Brain pericyte (primary cell): ENCODE measurements around the gene TMEM31.
"Not testable (repeated sequence)": the region's sequence is repeated elsewhere in the genome, so short reads cannot be mapped to it uniquely, and the experiment has no call there.

Experiments used
- DNase-seq: peaks from one replicate; pipeline ENCODE4 v3.0.0-alpha.2; 2012; ENCODE audit warnings: low read depth, low spot score

The TMEM31 gene

DNA sequence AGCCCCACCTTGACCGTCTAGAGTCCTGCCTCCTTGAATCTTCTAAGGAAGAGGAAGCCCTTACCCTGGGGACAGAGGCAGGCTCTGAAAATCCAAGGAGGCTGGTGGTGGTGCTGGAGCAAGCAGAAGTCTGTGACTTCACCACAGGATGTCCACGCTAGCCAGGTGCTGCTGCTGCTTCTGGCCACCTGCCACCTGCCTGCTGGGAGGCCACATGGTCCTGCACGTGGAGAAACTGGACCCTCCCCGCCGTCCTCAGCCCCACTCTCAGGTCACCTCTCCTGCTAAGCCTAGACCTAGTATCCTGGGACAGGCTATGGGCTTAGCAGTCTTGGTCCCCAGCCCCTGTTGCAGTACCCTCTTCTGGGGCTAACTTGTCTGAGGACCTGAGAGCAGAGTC, 15.8 kb downstream of the TMEM31 start:
- no peak for DNase-seq

DNA sequence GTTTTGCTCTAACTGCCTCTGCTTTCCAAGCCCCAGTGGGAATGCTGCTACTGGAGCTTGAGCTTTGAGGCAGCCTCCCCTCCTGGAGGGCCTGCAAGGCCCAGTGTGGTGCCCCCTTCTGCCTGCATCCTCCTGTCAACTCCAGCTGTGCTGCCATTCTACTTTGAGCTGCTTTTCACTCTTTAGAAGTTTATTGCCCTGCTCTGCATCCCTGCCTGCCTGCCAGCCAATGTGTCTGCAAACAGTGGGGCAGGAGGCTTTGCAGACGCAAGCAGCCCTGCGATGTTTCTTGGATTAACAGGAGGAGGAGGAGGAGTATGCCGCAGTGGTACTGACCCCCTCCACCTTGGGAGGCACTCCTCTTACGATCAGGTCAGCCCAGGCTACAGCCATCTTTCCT, 16.4 kb downstream of the TMEM31 start:
- no peak for DNase-seq

DNA sequence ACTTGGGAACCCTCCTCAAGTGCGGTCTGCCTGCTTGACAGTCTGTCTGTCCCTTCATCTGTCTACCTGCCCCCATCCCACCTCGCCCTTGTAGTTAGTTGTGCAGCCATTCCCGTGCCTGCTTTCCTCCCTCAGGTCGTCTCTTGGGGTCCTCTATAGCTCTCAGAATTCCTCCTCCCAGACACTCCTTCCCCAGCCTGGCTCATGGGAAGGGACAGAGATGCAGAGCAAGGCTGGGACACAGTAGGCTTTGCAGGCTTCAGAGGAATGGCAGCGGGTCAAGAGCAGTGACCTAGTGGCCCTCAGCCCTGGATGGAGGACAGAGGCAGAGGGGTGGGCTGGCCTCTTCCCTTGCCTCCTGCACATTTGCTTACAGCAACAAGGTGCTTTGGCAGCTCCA, 18.3 kb downstream of the TMEM31 start:
- DNase-seq: no peak

DNA sequence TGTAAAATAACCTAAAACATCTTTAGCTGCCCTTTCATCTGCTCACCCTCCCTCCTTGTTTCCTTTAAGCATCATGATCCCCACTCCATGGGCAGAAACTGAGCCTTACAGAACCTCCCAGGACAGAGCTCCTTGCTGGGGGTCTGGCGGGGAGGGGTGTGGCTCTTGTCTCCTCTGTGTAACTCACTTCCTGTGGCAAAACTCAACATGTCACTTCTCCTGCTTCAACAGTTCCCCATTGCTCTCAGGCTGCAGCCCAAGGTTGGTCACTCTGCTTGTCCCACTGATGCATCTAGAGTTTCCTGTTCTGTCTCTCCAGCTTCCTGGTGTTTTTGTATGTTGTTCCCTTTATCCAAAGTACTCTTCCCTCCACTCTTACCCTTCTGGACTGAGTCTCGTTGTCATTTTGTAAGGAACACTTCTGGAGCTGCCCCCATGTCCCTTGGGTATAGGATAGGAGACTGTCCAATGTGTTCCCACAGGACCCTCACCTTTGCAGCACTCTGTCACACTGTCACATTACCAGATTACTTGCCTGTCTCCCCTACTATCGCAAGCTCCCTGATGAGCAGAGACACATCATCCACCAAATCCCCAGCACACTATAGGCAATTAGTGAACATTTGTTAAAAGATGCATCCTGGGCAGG, 19.6 kb downstream of the TMEM31 start:
- no peak for DNase-seq

DNA sequence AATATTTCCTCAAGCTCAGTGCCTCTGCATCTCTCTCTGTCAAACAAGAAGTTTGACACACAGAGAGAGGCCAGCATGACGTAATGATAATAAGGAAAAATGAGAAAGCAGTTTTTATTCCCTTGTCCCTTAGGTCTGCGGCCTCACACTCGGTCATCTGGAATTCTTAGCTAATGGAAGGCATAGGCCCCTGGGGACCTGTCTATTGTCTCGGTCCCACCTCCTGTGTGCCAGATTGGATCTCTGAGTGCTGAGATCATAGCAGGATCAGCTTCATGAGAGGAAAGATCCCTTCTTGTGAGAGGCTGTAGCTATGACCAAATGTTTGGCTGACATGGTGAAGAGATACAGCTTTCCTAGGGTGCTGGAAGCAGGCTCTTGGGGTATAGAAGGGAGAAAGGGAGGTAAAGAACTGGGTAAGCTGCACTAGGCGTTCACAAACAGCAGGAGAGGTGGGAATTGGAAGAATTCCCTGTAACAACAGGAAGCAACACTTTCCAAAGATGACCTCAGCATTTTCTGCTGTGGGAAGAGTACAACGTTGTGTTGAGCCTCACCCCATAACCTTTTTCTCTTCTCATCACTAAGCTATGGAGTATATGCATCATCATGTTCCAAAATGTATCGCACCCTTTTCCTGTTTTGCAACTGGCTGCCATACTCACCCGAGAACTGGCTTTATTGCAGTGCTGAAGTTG, 20.2 kb downstream of the TMEM31 start:
- no peak for DNase-seq

DNA sequence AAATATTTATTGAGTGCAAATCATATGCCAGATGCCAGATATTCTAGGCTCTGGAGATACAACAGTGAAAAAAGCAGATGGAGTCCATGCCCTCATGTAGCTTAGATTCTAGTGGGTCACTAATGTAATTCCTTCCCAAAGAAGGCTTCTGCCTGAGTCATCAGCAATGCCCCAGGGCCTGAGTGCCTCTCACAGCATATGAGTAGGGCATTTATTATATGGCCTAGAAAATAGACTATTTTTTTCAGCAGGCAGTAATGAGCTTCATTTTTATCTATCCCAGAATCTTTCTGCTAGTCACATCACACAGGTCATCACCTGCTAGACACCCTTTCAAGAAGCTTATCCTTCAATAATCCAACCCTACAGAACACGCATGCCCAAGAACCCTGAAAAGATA, 22.3 kb downstream of the TMEM31 start:
- DNase-seq: no peak

DNA sequence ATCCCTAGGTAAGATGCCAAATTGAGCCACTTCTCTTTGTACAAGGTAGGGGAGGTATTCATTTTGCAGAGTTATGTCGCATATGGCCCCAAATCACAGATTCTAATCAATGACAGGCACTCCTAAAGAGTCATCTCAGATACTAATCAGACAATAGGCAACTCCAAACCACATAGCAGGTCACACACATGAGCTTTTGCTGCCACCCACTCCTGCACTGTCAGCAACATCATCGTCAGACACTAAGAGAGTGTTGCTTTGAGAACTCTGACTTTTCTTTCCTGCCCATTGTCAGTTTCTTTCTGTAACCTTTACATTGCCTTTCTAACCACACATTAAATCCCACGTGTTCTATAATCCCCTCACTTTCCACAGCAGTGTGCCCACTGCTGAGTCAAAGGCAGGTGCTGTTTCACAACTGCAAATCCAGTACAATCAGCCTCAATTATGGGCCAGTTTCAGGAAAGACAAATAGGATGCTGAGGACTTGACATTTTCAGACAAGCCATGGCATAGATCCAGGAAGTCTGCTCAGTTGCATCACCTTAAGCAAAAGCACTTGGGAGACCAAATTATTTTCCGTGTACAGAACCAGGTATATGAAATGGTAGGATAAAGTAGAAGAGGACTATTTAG, 23.5 kb downstream of the TMEM31 start:
- DNase-seq: no peak

DNA sequence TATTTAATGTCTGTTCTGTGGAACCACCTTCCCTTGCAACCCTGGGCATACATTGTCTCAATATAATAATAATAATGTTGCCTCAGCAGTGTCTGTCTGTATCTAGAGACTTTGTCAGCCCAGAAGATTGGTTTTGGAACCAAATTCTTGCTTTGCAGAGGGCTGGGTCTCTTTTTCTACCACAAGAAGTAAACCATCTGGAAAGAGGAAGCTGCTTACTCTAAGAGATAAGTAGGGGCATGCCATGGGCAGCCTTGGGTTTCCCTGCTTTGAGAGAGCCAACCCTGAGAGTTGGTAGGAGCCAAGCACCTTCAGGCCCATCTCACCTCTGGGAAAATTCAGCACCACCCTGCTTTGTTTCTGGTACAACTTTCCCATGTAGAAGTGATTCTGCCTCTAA, 27.0 kb downstream of the TMEM31 start:
- no peak for DNase-seq

DNA sequence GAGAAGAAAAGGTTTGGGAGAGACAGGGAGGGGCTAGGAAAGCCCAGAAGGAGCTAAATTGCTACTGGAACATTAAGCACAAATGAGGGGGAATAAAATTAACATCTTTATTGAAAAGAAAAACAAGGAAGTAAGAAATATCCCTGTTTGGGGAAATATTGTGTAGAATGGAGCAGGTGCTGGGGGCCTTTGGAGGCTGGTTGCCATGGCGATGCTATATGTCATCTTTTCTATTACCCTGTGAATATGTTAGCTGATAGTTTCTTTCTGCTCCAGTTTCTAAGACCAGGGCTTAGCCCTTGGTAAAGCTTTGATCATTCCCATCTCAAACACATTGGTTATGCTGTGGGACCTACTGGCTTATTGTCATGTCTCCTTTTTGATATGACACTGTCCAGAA, 28.7 kb downstream of the TMEM31 start:
- no peak for DNase-seq

DNA sequence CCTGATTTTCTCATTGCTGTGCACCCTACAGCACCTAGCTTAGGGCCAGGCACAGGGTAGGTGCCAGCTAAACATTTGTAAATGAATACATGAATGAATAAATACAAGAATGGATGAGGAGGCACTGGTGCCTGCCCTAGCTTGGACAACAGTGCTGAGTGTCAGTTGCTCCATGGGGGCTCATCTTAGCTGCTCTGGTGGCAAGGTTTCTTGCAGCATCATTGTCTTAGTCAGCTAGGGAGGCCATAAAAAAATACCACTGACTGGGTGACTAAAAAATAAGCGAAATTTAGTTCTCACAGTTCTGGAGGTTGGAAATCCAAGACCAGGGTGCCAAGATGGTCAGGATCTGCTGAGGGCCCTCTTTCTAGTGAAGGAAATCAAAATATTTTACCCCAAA, 31.2 kb downstream of the TMEM31 start:
- no peak for DNase-seq

DNA sequence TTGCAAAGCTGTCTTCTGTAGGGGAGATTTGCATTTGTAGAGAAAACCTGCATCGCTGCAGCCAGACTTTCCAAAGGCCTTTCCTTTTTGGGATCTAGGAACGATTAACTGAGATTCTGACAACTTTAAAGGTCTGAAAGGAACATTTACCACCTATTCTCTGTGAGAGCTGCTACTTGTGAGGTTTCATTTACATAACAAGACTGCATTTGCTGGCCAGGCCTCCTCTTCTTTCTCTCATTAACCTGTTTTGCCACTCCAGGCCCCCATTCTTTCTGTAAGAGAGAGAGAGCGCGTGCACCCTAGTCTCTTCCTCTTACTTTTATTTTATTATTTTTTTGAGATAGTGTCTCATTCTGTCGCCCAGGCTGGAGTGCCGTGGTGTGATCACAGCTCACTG, 31.6 kb downstream of the TMEM31 start:
- no peak for DNase-seq

DNA sequence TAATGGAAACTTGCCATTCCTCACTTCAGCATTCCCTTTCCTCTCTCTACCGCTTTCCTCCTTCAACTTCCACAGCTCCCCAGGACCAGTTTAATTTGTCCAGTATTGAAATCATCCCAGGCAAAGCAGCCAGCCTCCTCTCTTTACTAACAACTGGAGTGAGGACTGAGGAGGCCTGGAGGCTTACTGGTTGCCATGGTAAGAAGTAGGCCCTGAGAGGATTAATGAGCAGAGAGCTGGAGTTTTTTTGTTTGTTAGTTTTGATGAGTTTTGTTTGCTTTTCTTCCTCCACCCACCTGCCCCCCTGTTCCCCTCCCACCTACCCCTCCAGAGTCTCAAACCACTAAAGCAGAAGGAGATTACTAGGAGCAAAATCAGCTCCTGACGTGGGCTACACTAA, 36.5 kb downstream of the TMEM31 start:
- no peak for DNase-seq

DNA sequence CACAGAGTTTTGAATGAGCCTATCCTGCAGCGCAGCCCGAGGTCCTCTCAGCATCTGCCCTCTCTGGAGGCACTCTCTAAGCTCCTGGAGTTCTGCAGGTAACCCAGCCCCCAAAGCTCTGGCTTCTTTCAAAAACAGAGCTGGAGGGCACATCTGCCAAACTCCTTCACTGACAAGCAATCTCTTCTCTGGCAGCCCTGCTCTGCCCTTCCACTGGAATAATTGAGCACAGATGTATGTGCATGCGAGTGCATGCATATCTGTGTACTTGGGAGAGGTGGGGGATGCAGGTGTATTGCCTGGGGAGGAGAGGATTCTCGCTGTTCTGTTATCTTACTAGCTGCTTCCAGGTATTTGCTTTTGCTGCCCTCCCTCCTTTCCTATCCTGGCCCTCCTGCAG, 43.7 kb downstream of the TMEM31 start:
- DNase-seq: no peak

DNA sequence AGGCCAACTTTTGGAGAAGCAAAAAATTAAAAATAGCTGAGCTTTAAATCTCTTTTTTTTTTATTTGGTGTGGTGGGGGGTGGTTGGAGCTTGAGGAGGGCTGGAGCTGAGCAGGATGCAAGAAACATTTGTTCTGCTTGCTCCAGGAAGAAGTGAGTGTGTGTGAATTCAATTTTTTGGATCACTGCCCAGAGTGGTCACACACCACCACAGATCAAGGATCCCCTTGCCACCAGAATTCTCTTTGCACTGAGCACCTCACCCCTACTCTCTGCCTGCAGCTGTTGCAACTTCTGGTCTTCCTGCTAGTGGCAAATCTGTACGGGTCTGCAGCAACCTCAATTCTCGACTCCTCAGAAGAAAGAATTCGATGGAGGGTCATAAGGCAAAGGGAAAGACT, 46.0 kb downstream of the TMEM31 start:
- DNase-seq: no peak

DNA sequence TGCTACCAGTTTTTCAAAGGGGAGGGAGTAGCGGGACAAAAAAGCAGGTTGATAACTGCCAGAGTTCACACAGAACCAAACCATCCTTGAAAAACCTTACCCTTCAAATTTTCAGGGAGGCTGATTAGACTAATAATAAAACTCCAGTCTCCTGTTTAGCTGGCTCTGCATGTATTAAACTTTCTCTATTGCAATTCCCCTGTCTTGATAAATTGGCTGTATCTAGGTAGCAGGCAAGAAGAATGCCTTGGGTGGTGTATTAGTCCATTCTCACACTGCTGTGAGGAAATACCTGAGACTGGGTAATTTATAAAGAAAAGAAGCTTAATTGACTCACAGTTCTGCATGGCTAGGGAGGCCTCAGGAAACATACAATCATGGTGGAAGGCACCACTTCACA, 47.8 kb downstream of the TMEM31 start:
- no peak for DNase-seq

DNA sequence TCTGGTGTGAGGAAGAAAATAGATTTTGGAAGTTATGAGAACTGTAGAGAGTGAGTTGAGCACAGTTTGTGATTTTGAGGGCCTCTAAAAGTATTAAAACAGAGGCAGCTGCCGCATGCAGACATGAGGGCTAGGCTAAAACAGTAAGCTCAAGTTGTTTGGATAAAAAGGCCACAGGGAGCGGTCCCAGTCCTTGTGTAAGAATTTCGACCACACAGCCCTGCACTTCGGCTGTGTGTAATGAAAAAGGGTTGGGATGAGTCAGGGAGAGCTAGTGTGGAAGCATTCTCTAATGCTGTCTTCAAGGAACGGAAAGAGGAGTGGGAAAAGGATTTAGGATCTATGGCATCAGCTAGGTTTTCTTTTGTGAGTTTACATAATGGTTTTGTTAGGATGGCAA, 52.8 kb downstream of the TMEM31 start:
- DNase-seq: not testable (repeated sequence)
